ENCODE data around the gene CNTNAP5.

DNA sequence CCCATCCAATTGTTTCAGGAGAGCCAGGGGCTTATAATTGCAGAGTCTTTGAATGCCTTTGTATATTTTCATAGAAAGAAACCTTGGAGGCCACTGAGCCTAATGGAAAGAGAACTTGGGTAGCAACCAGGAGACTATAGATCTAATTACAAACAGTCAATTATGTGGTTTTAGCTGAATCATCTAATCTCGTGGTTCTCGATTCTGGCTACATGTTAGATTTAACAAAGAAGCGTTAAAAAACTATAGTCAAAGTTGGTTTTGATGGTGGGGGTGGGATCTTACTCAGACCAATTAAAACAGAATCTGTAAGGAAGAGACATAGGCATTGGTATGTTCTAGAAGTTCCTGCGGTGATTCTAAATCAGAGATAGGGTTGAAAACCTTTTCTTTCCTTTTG, 344.1 kb downstream of the CNTNAP5 start:
- TF ChIP-seq ZNF565 (CRISPR knock-in tag; conservative IDR thresholded peaks at IDR 0.05; ENCODE audit: low read depth) (no peak), ZC3H10 (CRISPR knock-in tag; IDR thresholded peaks at IDR 0.05) (no peak), GLIS3 (CRISPR knock-in tag; IDR thresholded peaks at IDR 0.05) (no peak), ISL1 (CRISPR knock-in tag; IDR thresholded peaks at IDR 0.05) (no peak), RARB (CRISPR knock-in tag; IDR thresholded peaks at IDR 0.05) (no peak), OSR1 (CRISPR knock-in tag; IDR thresholded peaks at IDR 0.05) (no peak), TOX (CRISPR knock-in tag; IDR thresholded peaks at IDR 0.05; ENCODE audit: borderline replicate concordance) (no peak)
- TF ChIP-seq, protein P1, sequence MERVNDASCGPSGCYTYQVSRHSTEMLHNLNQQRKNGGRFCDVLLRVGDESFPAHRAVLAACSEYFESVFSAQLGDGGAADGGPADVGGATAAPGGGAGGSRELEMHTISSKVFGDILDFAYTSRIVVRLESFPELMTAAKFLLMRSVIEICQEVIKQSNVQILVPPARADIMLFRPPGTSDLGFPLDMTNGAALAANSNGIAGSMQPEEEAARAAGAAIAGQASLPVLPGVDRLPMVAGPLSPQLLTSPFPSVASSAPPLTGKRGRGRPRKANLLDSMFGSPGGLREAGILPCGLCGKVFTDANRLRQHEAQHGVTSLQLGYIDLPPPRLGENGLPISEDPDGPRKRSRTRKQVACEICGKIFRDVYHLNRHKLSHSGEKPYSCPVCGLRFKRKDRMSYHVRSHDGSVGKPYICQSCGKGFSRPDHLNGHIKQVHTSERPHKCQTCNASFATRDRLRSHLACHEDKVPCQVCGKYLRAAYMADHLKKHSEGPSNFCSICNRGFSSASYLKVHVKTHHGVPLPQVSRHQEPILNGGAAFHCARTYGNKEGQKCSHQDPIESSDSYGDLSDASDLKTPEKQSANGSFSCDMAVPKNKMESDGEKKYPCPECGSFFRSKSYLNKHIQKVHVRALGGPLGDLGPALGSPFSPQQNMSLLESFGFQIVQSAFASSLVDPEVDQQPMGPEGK (CRISPR knock-in tag; IDR thresholded peaks at IDR 0.05; ENCODE audit: borderline replicate concordance): no peak
- TF ChIP-seq, protein P2, sequence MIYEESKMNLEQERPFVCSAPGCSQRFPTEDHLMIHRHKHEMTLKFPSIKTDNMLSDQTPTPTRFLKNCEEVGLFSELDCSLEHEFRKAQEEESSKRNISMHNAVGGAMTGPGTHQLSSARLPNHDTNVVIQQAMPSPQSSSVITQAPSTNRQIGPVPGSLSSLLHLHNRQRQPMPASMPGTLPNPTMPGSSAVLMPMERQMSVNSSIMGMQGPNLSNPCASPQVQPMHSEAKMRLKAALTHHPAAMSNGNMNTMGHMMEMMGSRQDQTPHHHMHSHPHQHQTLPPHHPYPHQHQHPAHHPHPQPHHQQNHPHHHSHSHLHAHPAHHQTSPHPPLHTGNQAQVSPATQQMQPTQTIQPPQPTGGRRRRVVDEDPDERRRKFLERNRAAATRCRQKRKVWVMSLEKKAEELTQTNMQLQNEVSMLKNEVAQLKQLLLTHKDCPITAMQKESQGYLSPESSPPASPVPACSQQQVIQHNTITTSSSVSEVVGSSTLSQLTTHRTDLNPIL (CRISPR knock-in tag; IDR thresholded peaks at IDR 0.05; ENCODE audit: low read depth): no peak
- TF ChIP-seq, protein P3, sequence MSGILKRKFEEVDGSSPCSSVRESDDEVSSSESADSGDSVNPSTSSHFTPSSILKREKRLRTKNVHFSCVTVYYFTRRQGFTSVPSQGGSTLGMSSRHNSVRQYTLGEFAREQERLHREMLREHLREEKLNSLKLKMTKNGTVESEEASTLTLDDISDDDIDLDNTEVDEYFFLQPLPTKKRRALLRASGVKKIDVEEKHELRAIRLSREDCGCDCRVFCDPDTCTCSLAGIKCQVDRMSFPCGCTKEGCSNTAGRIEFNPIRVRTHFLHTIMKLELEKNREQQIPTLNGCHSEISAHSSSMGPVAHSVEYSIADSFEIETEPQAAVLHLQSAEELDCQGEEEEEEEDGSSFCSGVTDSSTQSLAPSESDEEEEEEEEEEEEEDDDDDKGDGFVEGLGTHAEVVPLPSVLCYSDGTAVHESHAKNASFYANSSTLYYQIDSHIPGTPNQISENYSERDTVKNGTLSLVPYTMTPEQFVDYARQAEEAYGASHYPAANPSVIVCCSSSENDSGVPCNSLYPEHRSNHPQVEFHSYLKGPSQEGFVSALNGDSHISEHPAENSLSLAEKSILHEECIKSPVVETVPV (CRISPR knock-in tag; IDR thresholded peaks at IDR 0.05): no peak

Data from SK-N-SH treated with all-trans-retinoic acid at 6 μM for 48 hours (cell line).